Inflammatory macrophage treated with lipopolysaccharide for 4 hours (primary cell): ENCODE measurements around the gene URGCP.

Experiments
- DNase-seq: peaks from one replicate; pipeline ENCODE4 v3.0.0-alpha.2; 2020

Gene URGCP, protein sequence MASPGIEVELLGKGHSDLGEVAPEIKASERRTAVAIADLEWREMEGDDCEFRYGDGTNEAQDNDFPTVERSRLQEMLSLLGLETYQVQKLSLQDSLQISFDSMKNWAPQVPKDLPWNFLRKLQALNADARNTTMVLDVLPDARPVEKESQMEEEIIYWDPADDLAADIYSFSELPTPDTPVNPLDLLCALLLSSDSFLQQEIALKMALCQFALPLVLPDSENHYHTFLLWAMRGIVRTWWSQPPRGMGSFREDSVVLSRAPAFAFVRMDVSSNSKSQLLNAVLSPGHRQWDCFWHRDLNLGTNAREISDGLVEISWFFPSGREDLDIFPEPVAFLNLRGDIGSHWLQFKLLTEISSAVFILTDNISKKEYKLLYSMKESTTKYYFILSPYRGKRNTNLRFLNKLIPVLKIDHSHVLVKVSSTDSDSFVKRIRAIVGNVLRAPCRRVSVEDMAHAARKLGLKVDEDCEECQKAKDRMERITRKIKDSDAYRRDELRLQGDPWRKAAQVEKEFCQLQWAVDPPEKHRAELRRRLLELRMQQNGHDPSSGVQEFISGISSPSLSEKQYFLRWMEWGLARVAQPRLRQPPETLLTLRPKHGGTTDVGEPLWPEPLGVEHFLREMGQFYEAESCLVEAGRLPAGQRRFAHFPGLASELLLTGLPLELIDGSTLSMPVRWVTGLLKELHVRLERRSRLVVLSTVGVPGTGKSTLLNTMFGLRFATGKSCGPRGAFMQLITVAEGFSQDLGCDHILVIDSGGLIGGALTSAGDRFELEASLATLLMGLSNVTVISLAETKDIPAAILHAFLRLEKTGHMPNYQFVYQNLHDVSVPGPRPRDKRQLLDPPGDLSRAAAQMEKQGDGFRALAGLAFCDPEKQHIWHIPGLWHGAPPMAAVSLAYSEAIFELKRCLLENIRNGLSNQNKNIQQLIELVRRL

DNA sequence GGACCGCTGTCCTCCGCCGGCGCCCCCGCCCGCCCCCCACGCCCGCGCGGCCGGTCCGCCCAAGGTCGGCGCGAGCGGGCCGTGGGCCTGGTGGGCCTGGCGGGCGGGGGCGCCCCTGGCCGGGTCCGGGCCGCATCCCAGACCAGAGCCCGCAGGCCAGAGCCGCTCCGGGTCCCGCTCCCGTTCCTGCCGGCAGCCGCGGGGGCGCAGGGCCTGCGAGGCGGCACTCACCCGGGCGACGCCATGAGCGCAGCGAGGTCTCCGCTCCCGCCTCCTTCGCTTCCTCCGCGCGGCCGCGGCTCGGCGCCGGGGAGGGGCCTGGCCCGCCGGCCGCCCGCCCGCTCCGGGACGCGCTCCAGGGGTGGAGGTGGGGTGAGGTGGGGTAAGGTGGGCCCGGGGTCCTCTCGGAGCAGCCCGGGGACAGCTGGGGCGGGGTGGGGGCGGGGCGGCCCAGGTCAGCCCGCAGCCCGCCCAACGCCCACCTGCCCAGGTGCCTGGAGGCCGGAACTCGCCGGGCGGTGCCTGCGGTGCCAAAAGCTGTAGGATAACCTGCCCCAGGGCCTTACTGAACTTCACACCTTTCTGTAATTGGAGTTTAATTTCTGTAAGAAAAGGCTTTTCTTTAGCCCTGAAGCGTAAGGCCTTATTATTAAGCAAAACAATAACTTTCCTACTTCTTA, at the start of gene URGCP:
Gene URGCP (minus strand): TSS at position 266 of the 680 bp plus-strand sequence. CDS start 21 bp downstream, at position 245.
- peak; percentile 44 for DNase-seq

DNA sequence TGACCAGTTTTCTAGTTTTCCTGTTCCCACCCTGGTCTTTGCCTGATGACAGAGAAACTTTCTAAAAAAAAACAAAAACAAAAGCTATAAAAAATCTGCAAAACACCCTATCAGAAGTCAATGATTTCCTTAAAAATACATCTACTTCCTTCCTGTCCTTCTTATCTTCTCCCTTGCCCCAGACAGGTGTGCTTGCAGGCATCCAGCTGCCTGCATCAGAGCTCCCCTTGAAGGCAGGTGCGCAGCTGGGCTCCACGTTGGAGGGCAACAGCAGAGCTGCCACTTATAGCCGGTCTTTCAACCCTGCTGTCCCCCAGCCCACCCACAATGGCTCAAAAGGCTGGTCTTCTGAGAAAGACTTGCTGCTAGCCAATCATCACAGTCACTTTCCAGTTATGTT, 49.6 kb upstream of the URGCP start:
- DNase-seq, result no peak

DNA sequence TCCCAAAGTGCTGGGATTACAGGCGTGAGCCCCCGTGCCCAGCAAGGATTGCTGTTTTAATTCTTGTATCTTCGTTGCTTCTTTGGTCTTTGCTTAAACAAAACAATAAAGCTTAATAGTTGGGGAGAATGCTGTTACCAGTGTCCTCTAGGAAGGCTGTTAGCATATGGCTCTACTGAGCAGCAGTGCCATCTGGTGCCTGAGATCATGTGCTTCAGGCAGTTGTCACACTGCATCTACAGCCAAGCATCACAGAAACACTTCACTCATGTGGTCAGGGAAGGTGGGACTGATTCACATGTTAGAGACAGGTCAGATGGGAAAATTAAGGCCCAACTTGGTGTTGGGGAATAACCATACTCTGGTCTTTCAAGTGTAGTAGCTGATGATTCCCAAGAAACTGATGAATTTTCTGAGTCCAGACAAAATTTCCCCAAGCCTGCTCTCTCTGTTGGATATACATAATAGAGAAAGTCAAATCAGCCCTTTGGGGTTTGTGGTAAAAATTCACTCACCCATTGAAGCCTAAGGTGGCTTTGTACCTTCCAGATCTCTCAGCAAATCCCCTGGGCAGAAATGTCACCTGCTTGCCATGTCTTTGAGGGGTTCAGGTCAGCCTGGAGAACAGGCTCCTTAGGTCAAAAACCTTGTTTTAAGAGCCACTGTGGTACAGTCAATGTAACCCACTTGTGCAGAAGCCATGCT, 48.3 kb upstream of the URGCP start:
- peak; percentile 2 for DNase-seq

DNA sequence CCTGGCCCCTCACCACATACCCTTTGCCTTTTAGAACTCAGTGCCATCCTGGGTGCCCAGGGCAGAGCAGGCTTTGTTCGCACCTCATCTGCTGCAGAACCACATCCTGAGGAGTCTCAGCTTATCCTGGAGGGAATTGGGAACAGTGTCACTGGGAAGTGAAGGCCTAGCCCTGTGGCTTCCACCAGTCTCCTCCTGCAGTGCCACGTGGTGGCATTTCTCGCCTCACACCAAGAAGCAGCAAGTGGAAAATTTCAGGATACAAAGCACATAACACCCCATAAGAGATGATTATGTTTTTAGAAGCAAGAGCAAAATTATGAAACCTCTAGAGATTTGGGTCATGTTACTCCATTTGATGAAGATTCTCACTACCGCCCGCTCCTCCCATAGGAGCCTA, 46.7 kb upstream of the URGCP start:
- DNase-seq, result no peak

DNA sequence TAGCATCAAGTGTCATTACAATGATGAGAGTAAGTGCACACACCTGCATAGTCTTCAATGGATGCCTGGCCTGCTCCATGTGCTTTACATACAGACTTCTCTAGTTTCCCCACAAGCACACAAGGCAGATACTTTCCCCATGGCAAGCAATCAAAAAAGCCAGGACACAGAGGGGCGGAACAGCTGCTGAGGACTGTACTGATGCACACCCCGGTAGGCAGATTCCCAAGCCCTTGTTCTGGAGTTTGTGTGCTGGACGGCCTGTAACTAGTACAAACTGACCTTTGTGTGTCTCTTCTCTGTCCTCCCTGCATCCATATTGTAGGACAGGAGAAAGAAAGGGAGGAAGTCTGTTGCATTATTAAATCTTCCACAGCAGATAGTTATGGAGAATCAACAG, 45.6 kb upstream of the URGCP start:
- DNase-seq, result no peak

DNA sequence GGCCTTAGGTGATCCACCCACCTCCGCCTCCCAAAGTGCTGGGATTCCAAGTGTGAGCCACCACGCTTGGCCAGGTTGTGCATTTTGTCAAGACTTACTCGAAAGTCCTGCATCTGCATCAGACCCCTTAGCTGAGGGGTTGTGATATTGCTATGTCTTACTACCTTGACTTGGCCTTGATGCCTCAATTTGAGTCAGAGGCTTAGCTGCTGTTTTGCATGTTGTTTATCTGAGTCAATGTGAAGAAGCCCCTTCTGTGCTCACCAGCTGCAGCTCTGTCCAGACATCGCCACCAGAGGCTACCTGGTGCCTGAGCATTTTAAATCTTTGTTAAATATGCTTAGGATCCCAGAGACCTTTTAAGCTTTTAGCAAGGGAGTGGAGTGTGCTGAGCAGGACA, 37.9 kb upstream of the URGCP start:
- no peak for DNase-seq

DNA sequence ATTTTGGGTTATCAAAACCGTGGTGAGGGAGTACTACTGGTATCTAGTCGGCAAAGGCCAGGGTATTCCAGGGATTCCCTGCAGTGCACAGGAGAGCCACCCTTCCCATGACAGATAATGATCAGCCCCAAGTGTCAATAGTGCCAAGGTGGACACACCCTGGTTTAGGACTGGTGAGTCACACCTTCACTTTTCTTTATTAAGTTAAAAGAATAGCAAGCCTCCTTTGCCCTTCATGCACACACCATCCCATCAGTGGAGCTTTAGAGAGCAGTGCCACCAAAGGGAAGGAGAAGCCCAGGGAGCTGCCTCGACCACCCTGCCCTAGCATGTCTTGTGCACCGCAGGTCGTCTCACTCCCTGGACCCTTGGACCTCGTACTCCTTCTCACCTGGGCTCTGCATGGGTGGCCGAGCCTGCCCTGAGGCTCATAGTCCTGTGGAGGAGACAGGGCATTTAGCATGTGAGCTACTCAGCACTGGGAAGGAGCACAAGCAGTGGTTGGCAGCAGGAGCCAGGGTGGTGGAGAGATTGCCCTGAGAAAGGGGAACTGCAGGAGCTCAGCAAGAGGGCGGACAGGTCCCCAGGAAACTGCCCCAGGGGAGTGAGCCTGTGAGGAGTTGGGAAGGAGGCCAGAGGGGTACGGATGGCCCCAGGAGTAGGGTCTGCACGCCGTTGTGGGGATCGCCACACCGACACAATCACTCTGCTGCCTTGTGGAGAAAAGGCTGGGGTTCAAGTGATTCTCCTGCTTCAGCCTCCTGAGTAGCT, 37.2 kb upstream of the URGCP start:
- DNase-seq, result no peak

DNA sequence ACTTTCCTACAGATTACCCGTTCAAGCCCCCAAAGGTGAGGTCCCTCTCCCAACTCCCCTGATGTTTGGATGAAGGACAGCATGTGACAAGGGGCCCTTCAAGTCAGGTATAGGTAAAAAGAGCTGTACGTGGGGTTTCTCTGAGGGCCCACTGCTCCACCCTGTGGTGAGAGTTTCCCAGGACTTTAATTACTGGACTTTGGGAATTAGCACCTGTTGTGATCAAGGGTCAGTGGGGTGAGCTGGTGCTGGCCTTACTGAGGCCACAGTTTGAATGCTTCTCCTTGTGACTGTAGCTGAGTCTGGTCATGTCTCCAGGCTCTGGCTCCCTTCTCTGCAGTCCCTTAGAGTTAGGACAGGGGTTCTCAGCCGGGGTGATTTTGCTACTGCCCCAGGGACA, 36.6 kb upstream of the URGCP start:
- no peak for DNase-seq

DNA sequence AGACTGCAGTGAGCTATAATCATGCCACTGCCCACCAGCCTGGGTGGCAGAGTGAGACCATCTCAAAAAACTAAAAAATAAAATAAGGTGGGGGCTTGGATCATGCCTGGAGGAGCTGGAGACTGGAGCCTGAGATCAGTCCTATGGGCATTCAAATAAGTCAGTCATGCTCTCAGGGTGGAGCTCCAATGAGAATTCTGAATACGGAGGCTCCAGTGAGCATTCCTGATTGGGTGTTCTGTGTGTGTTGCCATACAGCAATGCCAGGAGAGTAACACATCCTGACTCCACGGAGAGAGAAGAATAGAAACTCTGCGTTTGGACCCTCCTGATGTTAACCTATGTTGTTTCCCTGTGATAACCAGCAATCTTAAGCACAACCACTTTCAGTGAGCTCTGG, 35.9 kb upstream of the URGCP start:
- no peak for DNase-seq

DNA sequence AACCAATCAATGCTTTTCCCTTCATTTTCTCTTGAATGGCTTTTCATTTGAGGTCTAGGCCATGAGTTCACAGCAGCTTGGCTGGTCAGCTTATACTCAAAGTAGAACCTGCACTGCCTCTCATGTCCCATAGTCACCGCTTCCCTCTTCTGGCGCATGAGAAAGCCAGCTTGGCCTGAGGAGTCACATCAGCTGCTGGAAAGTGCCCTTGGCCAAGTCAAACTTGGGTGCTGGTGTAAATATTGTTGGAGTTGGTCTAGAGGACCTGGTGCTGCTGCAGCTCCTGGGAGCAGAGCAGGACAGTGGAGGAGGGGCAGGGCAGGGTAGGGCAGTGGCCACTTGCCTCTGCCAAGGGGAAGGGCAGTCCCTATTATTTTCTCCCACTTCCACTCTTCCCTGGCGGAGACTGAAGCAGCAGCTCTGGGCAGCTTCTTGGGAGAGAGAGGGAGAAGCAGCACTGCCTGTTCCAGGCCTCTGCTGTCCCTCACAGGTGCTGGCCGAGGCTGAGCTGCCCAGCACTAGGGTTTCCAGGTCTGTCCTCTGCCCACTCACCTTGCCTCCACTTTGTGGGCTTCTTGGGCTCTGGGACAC, 32.6 kb upstream of the URGCP start:
- no peak for DNase-seq

DNA sequence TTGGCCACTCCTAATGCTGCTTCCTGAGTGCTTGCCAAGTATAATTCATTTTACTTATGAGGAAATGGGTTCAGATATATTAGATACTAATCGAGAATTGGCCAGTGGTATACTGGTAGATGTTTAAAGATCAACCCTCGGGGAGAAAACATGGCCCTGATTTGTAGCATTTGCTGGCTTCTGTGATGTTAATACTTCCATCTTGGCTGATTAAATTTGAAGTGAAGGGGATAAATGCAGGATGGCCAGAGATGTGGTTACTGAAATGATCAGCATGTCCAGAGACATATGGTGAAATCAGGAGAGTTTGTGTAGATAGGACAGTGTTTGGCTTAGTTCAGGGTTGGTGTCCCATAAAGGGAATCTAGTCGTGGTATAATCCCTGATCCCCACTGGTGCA, 31.0 kb upstream of the URGCP start:
- no peak for DNase-seq

DNA sequence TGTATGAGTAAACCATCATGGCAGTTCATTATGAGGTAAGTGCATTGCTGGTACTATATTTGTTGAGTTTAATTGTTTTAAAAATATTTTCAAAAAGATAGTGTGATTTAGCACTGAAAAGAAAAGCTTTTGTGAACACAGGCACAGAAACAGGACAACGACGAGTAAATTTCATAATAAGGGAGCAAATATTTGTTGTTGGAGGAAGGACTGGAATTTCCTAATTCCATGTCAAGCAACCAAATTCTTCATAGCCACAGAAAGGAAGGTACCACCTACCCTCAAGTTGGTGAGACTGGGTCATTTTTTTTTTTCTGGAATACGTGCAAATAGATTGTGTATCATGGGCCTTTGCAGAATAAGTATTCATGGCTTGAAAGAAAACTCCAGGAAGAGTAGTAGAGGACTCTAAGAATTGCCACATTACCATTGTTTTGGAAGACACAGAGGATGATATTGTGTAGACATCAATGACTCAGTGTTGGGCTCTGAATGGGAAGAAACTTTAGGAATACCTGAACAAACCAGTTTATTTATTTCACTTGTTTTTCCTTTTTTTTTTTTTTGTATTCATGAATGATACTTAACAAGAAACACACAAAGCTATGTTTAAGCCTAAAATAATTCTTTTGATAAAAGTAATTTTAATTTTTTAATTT, 27.6 kb upstream of the URGCP start:
- no peak for DNase-seq

DNA sequence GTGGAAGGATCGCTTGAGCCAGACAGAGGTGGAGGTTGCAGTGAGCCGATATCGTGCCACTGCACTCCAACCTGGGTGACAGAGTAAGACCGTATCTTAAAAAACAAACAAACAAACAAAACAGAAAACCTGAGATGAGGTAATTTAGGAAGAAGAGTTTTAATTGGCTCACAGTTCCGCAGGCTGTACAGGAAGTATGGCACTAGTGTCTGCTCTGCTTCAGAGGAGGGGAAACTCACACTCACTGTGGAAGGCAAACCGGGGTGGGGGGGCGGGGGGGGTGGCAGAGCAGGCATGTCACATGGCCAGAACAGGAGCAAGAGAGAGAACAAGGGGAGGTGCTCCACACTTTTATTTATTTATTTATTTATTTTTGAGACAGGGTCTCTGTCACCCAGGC, 24.9 kb upstream of the URGCP start:
- DNase-seq, result no peak

DNA sequence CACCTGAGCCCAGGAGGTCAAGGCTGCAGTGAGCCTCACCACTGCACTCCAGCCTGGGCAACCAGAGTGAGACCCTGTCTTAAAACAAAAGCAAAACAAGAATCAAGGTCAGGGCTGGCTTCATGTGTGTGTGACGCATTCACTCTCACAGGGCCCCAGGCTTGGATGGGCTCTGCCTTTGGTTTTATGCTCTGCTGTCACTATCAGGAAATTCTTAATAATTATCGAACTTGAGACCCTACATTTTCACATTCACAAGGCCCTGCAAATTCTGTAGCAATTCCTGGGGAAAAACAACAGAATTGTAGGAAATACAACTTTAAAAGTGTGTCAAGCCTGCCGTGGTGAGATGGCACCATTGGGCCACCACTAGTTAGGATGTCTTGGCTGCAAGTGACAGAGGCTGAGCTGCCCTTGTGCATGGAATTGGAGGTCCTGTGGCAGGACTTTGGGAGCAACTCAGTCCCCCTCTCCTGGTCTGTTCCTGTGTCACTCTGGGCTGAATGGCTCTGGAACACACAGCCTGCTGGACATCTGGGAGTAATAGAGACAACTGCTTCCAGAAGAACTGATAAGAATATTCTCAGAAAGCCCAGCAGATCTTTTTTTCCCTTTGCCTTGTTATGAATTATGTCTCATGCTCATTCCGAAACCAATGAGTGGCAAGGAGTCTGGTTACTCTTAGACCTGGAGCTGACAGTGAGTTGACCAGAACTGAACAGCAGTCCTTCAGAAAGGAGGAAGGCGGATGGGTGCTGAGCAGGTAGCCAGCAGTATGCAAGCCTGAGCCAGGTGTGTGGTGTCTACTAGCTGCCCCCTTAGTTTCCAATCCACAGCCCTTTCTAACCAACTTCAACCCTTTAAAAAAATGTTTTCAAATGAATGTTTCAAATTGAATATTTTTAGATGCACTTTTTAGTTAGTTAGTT, 23.4 kb upstream of the URGCP start:
- no peak for DNase-seq

DNA sequence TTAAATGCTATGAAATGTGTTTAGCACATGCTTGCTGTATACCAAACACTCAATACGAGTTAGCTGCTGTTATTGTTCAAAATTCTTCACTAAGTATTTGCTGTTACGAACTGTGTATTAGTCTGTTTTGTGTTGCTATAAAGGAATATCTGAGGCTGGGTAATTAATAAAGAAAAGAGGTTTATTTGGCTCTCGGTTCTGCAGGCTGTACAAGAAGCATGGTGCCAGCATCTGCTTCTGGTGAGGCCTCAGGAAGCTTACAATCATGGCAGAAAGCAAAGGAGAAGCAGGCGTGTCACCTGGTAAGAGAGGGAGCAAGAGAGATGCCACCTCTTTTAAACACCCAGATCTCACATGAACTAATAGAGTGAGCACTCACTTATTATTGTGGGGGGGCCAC, 21.4 kb upstream of the URGCP start:
- DNase-seq, result no peak

DNA sequence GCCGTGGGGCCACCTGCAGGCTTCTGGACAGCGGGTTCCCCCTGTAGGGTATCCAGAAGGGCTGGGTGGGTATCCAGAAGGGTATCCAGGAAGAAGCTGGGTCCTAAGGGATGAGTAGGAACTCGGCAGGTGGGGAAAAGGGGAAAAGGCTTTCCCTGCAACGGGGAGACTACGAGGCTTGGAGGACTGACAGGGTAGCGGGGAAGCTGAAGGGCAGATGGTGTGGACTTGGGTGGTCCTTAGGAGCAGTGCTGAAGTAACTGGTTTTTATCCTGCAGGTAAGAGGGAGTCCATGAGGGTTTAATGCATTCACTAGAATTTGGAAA, 20.4 kb upstream of the URGCP start:
- no peak for DNase-seq

DNA sequence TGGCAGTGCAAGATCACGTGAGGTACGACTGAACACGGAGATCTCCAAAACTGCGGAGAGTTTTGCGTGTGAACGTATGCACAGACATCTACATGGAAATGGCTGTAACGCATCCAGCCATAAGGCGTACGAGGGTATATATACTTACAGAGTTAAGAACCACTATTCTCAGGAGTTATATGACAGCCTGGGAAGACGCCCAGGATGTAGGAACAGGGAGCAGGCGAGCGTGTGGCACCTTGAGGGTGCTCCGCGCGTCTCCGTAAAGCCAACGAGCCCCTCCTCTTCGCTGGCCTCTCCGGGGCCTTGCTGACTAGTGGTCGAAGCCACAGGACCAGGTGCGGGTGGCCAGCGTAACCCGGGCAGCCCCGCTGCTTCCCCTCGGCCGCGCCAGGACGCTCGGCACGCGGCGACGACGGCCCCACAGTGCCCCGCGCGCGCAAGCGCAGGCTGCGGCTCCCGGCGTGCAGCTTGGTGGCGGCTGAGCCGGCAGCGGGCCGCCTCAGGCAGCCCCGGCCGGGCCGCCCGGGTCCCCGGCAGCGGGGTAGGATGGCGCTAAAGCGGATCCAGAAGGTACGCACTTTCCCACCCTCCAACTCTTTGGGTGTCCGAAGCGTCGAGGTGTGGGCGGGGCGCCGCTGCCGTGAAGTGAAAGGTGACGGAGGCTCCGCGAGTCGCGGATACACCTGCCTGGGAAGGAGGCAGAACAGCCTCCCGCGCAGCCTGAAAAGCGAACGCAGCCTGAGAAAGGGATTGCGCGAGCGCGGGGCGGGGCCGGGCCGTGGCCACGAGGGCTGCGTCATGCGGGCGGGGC, 19.8 kb upstream of the URGCP start, which contains the start of gene UBE2D4:
Gene UBE2D4 (plus strand): TSS at position 453 of the 814 bp plus-strand sequence. CDS start 97 bp downstream, at position 550.
- peak; percentile 76 for DNase-seq

DNA sequence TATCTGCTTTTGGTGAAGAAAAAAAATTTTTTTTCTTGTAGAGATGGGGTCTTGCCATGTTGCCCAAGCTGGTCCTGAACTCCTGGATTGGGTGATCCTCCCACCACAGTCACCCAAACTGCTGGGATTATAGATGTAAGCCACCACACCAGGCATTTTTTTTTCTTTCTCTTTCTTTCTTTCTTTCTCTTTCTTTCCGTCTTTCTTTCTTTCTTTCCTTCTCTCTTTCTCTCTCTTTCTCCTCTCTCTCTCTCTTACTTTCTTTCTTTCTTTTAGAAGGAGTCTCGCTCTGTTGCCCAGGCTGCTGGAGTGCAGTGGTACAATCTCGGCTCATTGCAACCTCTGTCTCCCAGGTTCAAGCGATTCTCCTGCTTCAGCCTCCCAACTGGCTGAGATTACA, 16.3 kb upstream of the URGCP start:
- DNase-seq, result no peak

DNA sequence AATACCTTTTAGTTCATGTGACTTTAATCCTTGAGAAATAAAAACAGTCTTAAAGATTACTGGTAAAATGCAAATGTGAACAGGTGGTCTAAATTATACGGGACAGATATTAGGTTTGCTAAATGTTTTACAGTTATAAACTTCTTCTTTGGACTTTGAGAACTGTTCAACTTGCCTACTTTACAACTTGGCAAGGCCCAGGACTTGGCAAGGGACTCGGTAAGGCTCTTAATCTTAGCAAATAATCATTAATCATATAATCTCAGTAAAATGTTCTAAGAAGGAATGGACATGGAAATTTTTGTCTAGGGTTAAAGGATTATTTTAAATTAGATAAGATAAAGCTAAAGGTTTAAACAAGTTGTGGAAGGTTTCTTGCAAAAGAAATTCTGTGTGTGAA, 15.0 kb upstream of the URGCP start:
- no peak for DNase-seq
